Measurements from ENCODE around the gene AKAP1. TPM values are rescaled to one million over a fixed set of nuclear protein-coding genes. Genes with fewer than 3 reads are reported as not detected.

Gene AKAP1
- total and polyA plus RNA-seq, 4 donors: 31.3 to 58.5 (median 39.8) TPM

- H3K4me1 ChIP-seq (ENCODE audit: control insufficient read depth in 4 of 4, insufficient read depth in 4 of 4, low read length in 3 of 4): peaks cover 0 to 2% (median under 1%) of the 10 kb centered on the region in 4 donors
- H3K27ac ChIP-seq (ENCODE audit: low read depth in 1 of 2, low read length in 2 of 2): no peak overlapping the region
- no peaks in the 10 kb centered on the region for H3K27me3 ChIP-seq (ENCODE audit: control insufficient read depth in 4 of 4, insufficient read depth in 4 of 4, low read length in 3 of 4)
- DNase-seq (ENCODE audit: low spot score): no peak
- H3K36me3 ChIP-seq (ENCODE audit: control insufficient read depth in 4 of 4, insufficient read depth in 3 of 4, low read depth in 1 of 4, low read length in 3 of 4): no peaks in the 10 kb centered on the region
- H3K9ac ChIP-seq (ENCODE audit: low read depth in 1 of 2, low read length in 2 of 2): no peak overlapping the region
- no peak overlapping the region for H3K4me3 ChIP-seq (ENCODE audit: low read depth in 1 of 3, low read length in 3 of 3)
- WGBS: 60% methylated on average over 21 of the region's 21 CpGs
- H3K9me3 ChIP-seq (ENCODE audit: control insufficient read depth in 4 of 4, low read length in 3 of 4): no peaks in the 10 kb centered on the region
- TF ChIP-seq, protein P1, sequence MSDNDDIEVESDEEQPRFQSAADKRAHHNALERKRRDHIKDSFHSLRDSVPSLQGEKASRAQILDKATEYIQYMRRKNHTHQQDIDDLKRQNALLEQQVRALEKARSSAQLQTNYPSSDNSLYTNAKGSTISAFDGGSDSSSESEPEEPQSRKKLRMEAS (IDR thresholded peaks at IDR 0.05): no peak
- TF ChIP-seq HNF4A (conservative IDR thresholded peaks at IDR 0.05) (no peak), JUND (IDR thresholded peaks at IDR 0.05) (no peak), HNF4G (IDR thresholded peaks at IDR 0.05) (no peak), NR2F2 (IDR thresholded peaks at IDR 0.05) (no peak), RXRA (IDR thresholded peaks at IDR 0.05) (no peak), GABPA (IDR thresholded peaks at IDR 0.05 in 1 of 2, conservative IDR thresholded peaks at IDR 0.05 in 1 of 2) (no peak)
- TF ChIP-seq, protein P2, sequence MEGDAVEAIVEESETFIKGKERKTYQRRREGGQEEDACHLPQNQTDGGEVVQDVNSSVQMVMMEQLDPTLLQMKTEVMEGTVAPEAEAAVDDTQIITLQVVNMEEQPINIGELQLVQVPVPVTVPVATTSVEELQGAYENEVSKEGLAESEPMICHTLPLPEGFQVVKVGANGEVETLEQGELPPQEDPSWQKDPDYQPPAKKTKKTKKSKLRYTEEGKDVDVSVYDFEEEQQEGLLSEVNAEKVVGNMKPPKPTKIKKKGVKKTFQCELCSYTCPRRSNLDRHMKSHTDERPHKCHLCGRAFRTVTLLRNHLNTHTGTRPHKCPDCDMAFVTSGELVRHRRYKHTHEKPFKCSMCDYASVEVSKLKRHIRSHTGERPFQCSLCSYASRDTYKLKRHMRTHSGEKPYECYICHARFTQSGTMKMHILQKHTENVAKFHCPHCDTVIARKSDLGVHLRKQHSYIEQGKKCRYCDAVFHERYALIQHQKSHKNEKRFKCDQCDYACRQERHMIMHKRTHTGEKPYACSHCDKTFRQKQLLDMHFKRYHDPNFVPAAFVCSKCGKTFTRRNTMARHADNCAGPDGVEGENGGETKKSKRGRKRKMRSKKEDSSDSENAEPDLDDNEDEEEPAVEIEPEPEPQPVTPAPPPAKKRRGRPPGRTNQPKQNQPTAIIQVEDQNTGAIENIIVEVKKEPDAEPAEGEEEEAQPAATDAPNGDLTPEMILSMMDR (IDR thresholded peaks at IDR 0.05; ENCODE audit: low read depth, low read length, missing input control): no peak
Measured at GRCh38 chr17:57135789-57136291, 50.8 kb downstream of the AKAP1 start.

- DNase-seq (ENCODE audit: low spot score): no peak
- no peaks in the 10 kb centered on the region for H3K4me1 ChIP-seq (ENCODE audit: control insufficient read depth in 4 of 4, insufficient read depth in 4 of 4, low read length in 3 of 4)
- 74% methylated on average over 13 of the region's 13 CpGs for WGBS
Measured at GRCh38 chr17:57136355-57136754, 51.3 kb downstream of the AKAP1 start.

More at GRCh38 chr17:57136355-57136754, 51.3 kb downstream of the AKAP1 start:
- Histone ChIP-seq H3K27me3 (ENCODE audit: control insufficient read depth in 4 of 4, insufficient read depth in 4 of 4, low read length in 3 of 4) (no peaks in the 10 kb centered on the region), H3K27ac (ENCODE audit: low read depth in 1 of 2, low read length in 2 of 2) (no peak overlapping the region), H3K9ac (ENCODE audit: low read depth in 1 of 2, low read length in 2 of 2) (no peak overlapping the region), H3K9me3 (ENCODE audit: control insufficient read depth in 4 of 4, low read length in 3 of 4) (no peaks in the 10 kb centered on the region), H3K4me3 (ENCODE audit: low read depth in 1 of 3, low read length in 3 of 3) (no peak overlapping the region), H3K36me3 (ENCODE audit: control insufficient read depth in 4 of 4, insufficient read depth in 3 of 4, low read depth in 1 of 4, low read length in 3 of 4) (no peaks in the 10 kb centered on the region)
- TF ChIP-seq, protein P3, sequence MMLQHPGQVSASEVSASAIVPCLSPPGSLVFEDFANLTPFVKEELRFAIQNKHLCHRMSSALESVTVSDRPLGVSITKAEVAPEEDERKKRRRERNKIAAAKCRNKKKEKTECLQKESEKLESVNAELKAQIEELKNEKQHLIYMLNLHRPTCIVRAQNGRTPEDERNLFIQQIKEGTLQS (IDR thresholded peaks at IDR 0.05): no peak
- TF ChIP-seq FOXA1 (IDR thresholded peaks at IDR 0.05) (no peak), RXRA (IDR thresholded peaks at IDR 0.05) (no peak), NR2F2 (IDR thresholded peaks at IDR 0.05) (no peak), TAF1 (conservative IDR thresholded peaks at IDR 0.05) (no peak), SP1 (IDR thresholded peaks at IDR 0.05) (no peak), REST (IDR thresholded peaks at IDR 0.05) (no peak), RAD21 (IDR thresholded peaks at IDR 0.05) (no peak), EGR1 (IDR thresholded peaks at IDR 0.05; ENCODE audit: low read depth in 2 of 2) (no peak), HNF4G (IDR thresholded peaks at IDR 0.05) (no peak), YY1 (IDR thresholded peaks at IDR 0.05) (no peak), FOXA2 (IDR thresholded peaks at IDR 0.05) (no peak)
- TF ChIP-seq, protein P2 (IDR thresholded peaks at IDR 0.05; ENCODE audit: low read depth, low read length, missing input control): no peak
- TF ChIP-seq, protein P1 (IDR thresholded peaks at IDR 0.05): no peak
